Measurements from ENCODE around the gene FOXG1.

GRCh38 chr14:28755198-28755815 lies 11.3 kb upstream of the FOXG1 start:
- TF ChIP-seq POLR2A (IDR thresholded peaks at IDR 0.05) (no peak), CTCF (IDR thresholded peaks at IDR 0.05) (no peak)

All from thyroid gland (tissue), 4 donors.